Small intestine (tissue), 7 donors: ENCODE measurements around the gene CRTAC1. TPM values are rescaled to one million over a fixed set of nuclear protein-coding genes. Genes with fewer than 3 reads are reported as not detected.

Source experiments
- DNase-seq, 2 donors: peaks; one replicate each; pipeline versions ENCODE4 v3.0.0 to v3.0.0-alpha.2; 2013
- FAIRE-seq: peaks from 2 replicates; lab custom pipeline; 2012; peaks lifted over from hg19 to GRCh38; lab: Jason Lieb, UNC
- H3K27ac ChIP-seq, 3 donors: one replicate each; pipeline ENCODE4 v1.5.1; 2013; ENCODE audit warnings: low read length in 2 of 3, mild to moderate bottlenecking in 2 of 3, control low read depth in 1 of 3, inconsistent platforms in 1 of 3, low read depth in 1 of 3, moderate library complexity in 1 of 3
- H3K27me3 ChIP-seq, 3 donors: one replicate each; pipeline ENCODE4 v1.6.1; 2013; ENCODE audit warnings: low read length in 3 of 3, inconsistent platforms in 1 of 3; ENCODE audit not compliant: control insufficient read depth in 3 of 3, insufficient read depth in 3 of 3
- H3K36me3 ChIP-seq, 3 donors: one replicate each; pipeline ENCODE4 v1.6.1; 2013; ENCODE audit warnings: low read length in 3 of 3, inconsistent platforms in 1 of 3, low read depth in 1 of 3, mild to moderate bottlenecking in 1 of 3, moderate library complexity in 1 of 3; ENCODE audit not compliant: control insufficient read depth in 3 of 3, insufficient read depth in 2 of 3
- H3K4me1 ChIP-seq, 3 donors: one replicate each; pipeline ENCODE4 v1.6.1; 2013; ENCODE audit warnings: low read length in 2 of 3, inconsistent platforms in 1 of 3, low read depth in 1 of 3, mild to moderate bottlenecking in 1 of 3, moderate library complexity in 1 of 3; ENCODE audit not compliant: control insufficient read depth in 3 of 3, insufficient read depth in 2 of 3
- H3K4me3 ChIP-seq, 3 donors: one replicate each; pipeline ENCODE4 v1.5.1; 2013; ENCODE audit warnings: low read length in 3 of 3, control low read depth in 1 of 3, inconsistent platforms in 1 of 3, low read depth in 1 of 3, mild to moderate bottlenecking in 1 of 3, moderate library complexity in 1 of 3
- H3K9me3 ChIP-seq, 2 donors: one replicate each; pipeline ENCODE4 v1.6.1; 2013; ENCODE audit warnings: low read depth in 1 of 2, low read length in 1 of 2; ENCODE audit not compliant: control insufficient read depth in 2 of 2, insufficient read depth in 1 of 2
- WGBS, 3 donors: extraction: QIAGEN DNeasy Blood & Tissue Kit; methylation state at CpG; one replicate each; pipeline ENCODE4 v1.1.7; 2013; 5-methylcytosine and 5-hydroxymethylcytosine counted together
- polyA plus RNA-seq, 4 donors: library from polyadenylated mRNA; stranded (reverse) in 3 of 4; unstranded in 1 of 4; fragments of 200-250 nt in 3 of 4; fragments of 120-200 nt in 1 of 4; gene quantifications; one replicate each; pipeline versions ENCODE4 v1.2.1 to v1.2.3, GENCODE V29; 2013
- donor health status: healthy with polysubstance abuse.
- donor health status: control.
- donor health status: control.
- donor health status: Bipolar disorder and iron deficiency.
- donor health status: healthy.

Gene CRTAC1
- polyA plus RNA-seq, 4 donors, result 0.75 to 2.3 TPM; not detected in 2

DNA sequence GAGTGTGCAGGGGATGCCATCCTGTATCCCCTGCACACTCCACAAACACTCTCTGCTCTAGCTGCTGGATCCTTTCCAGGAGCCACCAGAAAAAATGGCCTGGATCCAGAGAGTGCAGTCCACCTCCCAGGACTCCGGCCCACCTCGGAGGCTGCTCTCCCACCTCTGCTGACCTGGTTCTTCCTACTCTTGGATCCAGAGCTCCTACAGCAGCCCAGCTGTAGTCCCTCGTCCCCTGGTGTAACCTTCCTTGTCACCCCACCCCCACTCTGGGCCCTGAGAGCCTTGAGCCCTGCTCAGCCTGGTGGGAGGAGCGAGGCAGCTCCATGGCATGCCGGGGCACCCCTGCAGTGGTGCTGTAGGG, 126.4 kb downstream of the CRTAC1 start:
- no peak for FAIRE-seq
- H3K4me1 ChIP-seq, result no peaks in the 10 kb centered on the region
- DNase-seq, result no peak
- 56 to 62% (median 59%) methylated on average over 5 of the region's 5 CpGs for WGBS, 3 donors
- H3K27ac ChIP-seq, result no peak overlapping the region
- H3K4me3 ChIP-seq, result no peak overlapping the region
- no peaks in the 10 kb centered on the region for H3K9me3 ChIP-seq
- H3K27me3 ChIP-seq, result peaks cover 0 to 6% (median 0%) of the 10 kb centered on the region in 3 donors
- no peaks in the 10 kb centered on the region for H3K36me3 ChIP-seq

DNA sequence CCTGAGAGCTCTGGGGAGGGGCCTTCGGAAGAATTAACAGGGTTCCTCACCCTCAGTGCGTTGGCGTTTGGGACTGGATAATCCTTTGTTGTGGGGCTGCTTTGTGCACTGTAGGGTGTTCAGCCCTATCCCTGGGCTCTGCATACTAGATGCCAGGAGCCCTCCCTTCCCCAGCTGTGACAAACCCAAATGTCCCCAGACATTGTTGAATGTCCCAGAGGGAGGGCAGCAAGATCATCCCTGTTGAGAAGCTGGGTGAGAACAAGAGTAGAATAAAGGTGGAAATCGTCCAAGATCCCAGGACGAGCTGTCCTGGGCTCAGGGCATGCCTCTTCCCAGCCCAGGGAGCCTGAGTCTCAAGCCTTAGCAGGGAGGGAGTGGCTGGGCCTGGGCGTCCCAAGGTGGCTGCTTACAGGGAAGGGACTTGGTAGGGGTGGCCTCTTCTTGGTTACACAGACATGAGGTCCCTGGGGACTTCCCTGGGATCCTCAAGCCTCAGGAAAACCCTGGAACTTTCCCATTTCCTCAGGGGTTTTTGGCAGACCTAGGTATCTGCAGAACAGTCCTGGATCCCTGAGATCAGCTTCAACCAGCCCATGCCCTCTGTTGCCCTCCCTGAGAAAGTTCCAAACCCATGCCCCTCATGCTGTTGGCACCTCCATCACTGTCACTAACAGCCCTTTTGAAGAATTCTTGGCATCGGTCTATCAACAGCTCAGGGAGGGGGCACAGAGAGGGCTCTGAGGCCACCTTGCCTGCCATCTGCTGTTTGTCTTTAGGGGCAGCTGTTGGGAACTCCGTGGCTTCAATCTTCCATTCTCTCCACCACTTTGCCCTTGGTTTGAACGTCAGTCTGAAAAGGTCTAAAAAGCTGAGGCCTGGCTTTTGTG, 127.0 kb downstream of the CRTAC1 start:
- Histone ChIP-seq H3K27ac (no peak overlapping the region), H3K9me3 (no peaks in the 10 kb centered on the region), H3K4me3 (no peak overlapping the region), H3K4me1 (no peaks in the 10 kb centered on the region), H3K36me3 (no peaks in the 10 kb centered on the region), H3K27me3 (peaks cover 0 to 6% (median 0%) of the 10 kb centered on the region in 3 donors)
- DNase-seq, result no peak
- FAIRE-seq, result no peak
- 46 to 66% (median 56%) methylated on average over 9 of the region's 9 CpGs for WGBS, 3 donors

DNA sequence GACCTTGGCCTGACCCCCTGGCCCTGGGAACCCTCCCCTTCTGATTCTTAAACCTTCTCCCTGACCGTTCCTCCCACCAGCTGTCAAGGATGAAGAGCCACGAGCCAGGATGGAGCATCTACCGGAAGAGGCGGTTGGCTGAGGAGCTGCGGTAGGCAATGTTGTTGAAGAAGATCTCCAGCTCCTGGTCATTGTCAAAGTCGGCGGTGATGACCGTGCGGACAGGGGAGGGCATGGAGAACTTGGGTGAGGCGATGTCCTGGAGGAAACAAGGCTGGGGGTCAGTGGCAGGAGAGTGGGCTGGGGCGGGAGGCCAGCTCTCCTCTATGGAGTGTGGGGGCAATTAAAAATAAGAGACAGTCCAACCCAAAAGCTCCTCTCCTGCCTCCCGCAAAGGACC, 129.0 kb downstream of the CRTAC1 start:
- FAIRE-seq (no peak), DNase-seq (no peak)
- H3K27me3 ChIP-seq, result peaks cover 0 to 6% (median 0%) of the 10 kb centered on the region in 3 donors
- H3K4me3 ChIP-seq, result no peak overlapping the region
- H3K9me3 ChIP-seq, result no peaks in the 10 kb centered on the region
- no peaks in the 10 kb centered on the region for H3K36me3 ChIP-seq
- 84 to 92% (median 90%) methylated on average over 12 of the region's 12 CpGs for WGBS, 3 donors
- H3K27ac ChIP-seq, result no peak overlapping the region
- H3K4me1 ChIP-seq, result no peaks in the 10 kb centered on the region

DNA sequence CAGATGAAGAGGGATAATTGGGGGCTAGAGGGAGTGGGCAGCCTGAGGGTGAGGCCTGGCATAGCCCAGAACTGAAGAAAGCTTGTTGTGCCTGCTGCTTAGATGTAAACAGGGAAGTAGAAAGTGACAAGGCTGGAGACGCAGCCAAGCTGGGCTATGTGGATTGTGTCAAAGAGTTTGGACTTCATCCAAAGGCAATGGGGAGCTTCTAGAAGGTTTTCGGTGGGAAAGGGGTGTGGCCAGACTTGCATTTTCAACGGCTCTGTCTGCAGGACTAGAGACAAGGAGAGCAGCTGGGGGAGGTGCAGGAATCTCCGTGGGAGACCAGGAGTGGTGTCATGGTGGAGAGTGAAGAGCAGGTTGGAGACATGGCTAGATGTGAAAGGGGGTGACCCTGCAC, 132.0 kb downstream of the CRTAC1 start:
- H3K27ac ChIP-seq, result no peak overlapping the region
- FAIRE-seq (no peak), DNase-seq (no peak)
- no peaks in the 10 kb centered on the region for H3K4me1 ChIP-seq
- H3K9me3 ChIP-seq, result no peaks in the 10 kb centered on the region
- peaks cover 0 to 3% (median 2%) of the 10 kb centered on the region in 3 donors for H3K27me3 ChIP-seq
- WGBS, 3 donors, result 8 to 15% (median 13%) methylated on average over 4 of the region's 4 CpGs
- no peaks in the 10 kb centered on the region for H3K36me3 ChIP-seq
- no peak overlapping the region for H3K4me3 ChIP-seq

DNA sequence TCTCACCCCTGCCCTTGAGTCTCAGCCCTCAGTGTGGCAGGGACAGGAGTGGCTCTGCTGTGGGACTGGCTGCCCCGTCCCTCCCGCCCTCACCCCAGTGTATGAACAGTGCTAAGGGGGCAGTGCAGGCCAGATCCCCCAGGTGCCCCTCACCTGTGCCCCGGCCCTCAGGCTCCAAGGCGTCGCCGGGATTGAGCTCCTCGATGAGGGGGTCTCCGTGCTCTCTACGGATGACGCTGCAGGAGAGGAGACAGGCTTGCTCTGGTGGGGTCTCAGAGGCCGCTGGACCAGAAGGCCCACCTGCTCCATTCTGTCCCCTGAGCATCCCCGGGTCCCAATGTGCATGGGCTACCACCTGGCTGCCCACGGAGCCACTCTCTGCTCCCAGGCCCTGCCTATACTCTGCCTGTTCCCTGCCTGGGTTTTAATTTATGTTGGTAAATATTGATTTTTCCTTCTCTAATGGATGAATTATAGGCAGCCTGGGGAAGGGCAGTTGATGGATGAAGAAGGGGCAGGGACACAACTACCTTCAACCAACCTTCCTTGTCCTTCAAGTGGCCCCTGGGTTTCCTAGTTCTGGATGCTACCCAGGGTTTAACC, 133.6 kb downstream of the CRTAC1 start:
- FAIRE-seq (no peak), DNase-seq (no peak)
- H3K36me3 ChIP-seq, result no peaks in the 10 kb centered on the region
- H3K27ac ChIP-seq, result no peak overlapping the region
- peaks cover 0 to 6% (median 0%) of the 10 kb centered on the region in 3 donors for H3K4me1 ChIP-seq
- 82 to 90% (median 89%) methylated on average over 7 to 13 of the region's 13 CpGs for WGBS, 3 donors
- no peaks in the 10 kb centered on the region for H3K9me3 ChIP-seq
- peaks cover 0 to 3% (median 2%) of the 10 kb centered on the region in 3 donors for H3K27me3 ChIP-seq
- no peak overlapping the region for H3K4me3 ChIP-seq

DNA sequence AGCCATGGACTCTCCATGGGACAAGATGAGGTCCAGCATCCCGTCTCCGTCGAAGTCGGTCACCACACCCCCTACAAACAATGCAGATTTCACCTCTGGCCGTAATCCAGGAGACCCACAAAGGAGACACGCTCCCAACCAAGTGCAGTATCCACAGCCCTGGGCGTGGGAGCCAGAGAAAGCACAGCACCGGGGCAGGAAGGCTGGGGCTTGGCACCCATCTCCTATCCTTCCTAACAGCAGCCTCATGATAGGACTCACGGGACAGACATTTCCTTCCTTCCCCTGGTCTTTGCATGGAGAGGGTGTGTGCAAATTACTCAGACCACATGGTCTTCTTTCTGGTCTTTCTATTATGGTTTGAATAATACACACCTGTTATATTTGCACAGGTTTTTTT, 134.5 kb downstream of the CRTAC1 start:
- Histone ChIP-seq H3K9me3 (no peaks in the 10 kb centered on the region), H3K27ac (no peak overlapping the region), H3K27me3 (peaks cover 0 to 3% (median 0%) of the 10 kb centered on the region in 3 donors), H3K4me3 (no peak overlapping the region), H3K4me1 (peaks cover 0 to 10% (median 0%) of the 10 kb centered on the region in 3 donors), H3K36me3 (no peaks in the 10 kb centered on the region)
- no peak for DNase-seq
- FAIRE-seq, result no peak
- 71 to 74% (median 73%) methylated on average over 9 of the region's 9 CpGs for WGBS, 3 donors

DNA sequence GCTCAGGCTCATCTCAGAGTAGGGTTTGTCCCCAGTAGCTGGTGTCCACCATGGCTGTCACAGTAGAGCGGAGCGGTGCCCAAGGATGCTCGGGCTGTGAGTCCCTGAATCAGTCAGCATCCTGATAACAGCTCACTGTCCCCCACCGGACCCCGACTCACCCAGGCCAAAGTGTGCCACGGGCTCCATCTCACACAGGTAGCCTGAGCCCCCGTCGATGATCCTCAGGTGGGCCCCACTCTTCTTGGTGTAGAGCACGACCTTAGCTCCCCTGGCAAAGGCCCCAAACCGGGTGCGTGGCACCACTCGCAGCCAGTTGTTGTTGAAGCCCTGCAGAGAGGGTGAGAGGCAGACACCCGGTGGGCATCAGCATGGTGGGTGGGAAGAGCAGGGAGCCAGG, 135.3 kb downstream of the CRTAC1 start:
- Histone ChIP-seq H3K4me3 (no peak overlapping the region), H3K4me1 (peaks cover 0 to 10% (median 0%) of the 10 kb centered on the region in 3 donors), H3K27ac (no peak overlapping the region), H3K36me3 (no peaks in the 10 kb centered on the region), H3K9me3 (no peaks in the 10 kb centered on the region), H3K27me3 (peaks cover 0 to 3% (median 0%) of the 10 kb centered on the region in 3 donors)
- no peak for FAIRE-seq
- 83 to 89% (median 87%) methylated on average over 13 of the region's 13 CpGs for WGBS, 3 donors
- no peak for DNase-seq

DNA sequence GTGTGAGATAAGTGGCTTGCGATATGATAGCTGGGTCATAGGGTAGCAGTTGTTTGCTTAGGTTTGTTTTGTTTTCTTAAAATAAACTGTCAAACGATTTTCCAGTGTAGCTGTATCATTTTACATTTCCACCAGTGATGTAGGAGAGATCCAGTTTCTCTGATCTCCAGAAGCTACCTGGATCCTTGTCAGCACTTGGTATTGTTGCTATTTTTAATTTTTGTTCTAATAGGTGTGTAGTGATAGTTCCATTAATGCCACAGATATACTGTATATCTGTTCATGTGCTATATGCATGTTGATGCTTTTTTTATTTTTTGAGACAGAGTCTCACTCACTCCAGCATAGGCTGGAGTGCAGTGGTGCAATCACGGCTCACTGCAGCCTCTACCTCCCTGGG, 136.3 kb downstream of the CRTAC1 start:
- 64 to 69% (median 68%) methylated on average over 3 of the region's 3 CpGs for WGBS, 3 donors
- H3K27me3 ChIP-seq, result peaks cover 0 to 3% (median 0%) of the 10 kb centered on the region in 3 donors
- peaks cover 0 to 16% (median 0%) of the 10 kb centered on the region in 3 donors for H3K4me1 ChIP-seq
- no peaks in the 10 kb centered on the region for H3K9me3 ChIP-seq
- H3K27ac ChIP-seq, result no peak overlapping the region
- no peak for DNase-seq
- H3K4me3 ChIP-seq, result no peak overlapping the region
- H3K36me3 ChIP-seq, result no peaks in the 10 kb centered on the region
- FAIRE-seq, result no peak
